KMS-11 (cell line): ENCODE measurements around the gene ANO10.

Experiments used
- H2AFZ ChIP-seq: fragments of 200-600 bp; sonication (generic); 2 replicates; pipeline ENCODE4 v1.6.1; 2016; ENCODE audit warnings: antibody characterized with exemption, mixed run types, low read depth
- H3K27ac ChIP-seq: fragments of 200-600 bp; sonication (generic); 2 replicates; pipeline ENCODE4 v1.6.1; 2016; ENCODE audit warnings: mild to moderate bottlenecking, mixed run types
- H3K27me3 ChIP-seq: fragments of 200-600 bp; sonication (generic); 2 replicates; pipeline ENCODE4 v1.6.1; 2017; ENCODE audit warnings: mild to moderate bottlenecking, low read depth, mixed run types, moderate library complexity; ENCODE audit not compliant: insufficient read depth
- H3K36me3 ChIP-seq: fragments of 200-600 bp; sonication (generic); 2 replicates; pipeline ENCODE4 v1.6.1; 2017; ENCODE audit warnings: mild to moderate bottlenecking, mixed run types; ENCODE audit not compliant: insufficient read depth
- H3K4me1 ChIP-seq: fragments of 200-600 bp; sonication (generic); 2 replicates; pipeline ENCODE4 v1.6.1; 2016; ENCODE audit warnings: mild to moderate bottlenecking, low read depth, mixed run types; ENCODE audit not compliant: poor library complexity, severe bottlenecking
- H3K4me2 ChIP-seq: fragments of 200-600 bp; sonication (generic); 2 replicates; pipeline ENCODE4 v1.7.0; 2016; ENCODE audit warnings: mild to moderate bottlenecking, mixed run types
- H3K4me3 ChIP-seq: fragments of 200-600 bp; sonication (generic); IDR thresholded peaks from 2 replicates; pipeline ENCODE4 v1.6.1; 2017; ENCODE audit warnings: low read depth, low read length, mixed read lengths; ENCODE audit not compliant: insufficient read depth
- H3K79me2 ChIP-seq: fragments of 200-600 bp; sonication (generic); 2 replicates; pipeline ENCODE4 v1.6.1; 2016; ENCODE audit warnings: low read depth, mixed run types; ENCODE audit not compliant: insufficient read depth
- H3K9ac ChIP-seq: fragments of 200-600 bp; sonication (generic); 2 replicates; pipeline ENCODE4 v1.6.1; 2016; ENCODE audit warnings: mild to moderate bottlenecking, mixed run types
- H4K20me1 ChIP-seq: fragments of 200-600 bp; sonication (generic); 2 replicates; pipeline ENCODE4 v1.6.1; 2016; ENCODE audit warnings: mild to moderate bottlenecking, mixed run types; ENCODE audit not compliant: insufficient read depth
- CTCF ChIP-seq: fragments of 200-600 bp; sonication (generic); conservative IDR thresholded peaks from 2 replicates; pipeline ENCODE4 v1.6.1; 2017; ENCODE audit warnings: low read depth, mild to moderate bottlenecking, antibody characterized with exemption, low read length, moderate library complexity, mixed read lengths

ANO10 gene

GRCh38 chr3:43341788-43342187 is 280.0 kb downstream of the ANO10 start:
- 0 out of 2 replicates have a peak, but pooled peaks cover 3% of the 10 kb centered on the region for H3K36me3 ChIP-seq
- peaks cover 11% of the 10 kb centered on the region for H3K4me1 ChIP-seq
- no peaks in the 10 kb centered on the region for H3K27me3 ChIP-seq
- no peak overlapping the region for H3K4me3 ChIP-seq
- no peaks in the 10 kb centered on the region for H3K79me2 ChIP-seq
- no peak for TF ChIP-seq CTCF
- H3K9ac ChIP-seq = no peak overlapping the region
- no peaks in the 10 kb centered on the region for H4K20me1 ChIP-seq
- H3K27ac ChIP-seq = no peak overlapping the region
- no peak overlapping the region for H2AFZ ChIP-seq
- no peak overlapping the region for H3K4me2 ChIP-seq

GRCh38 chr3:43340403-43340802 is 281.4 kb downstream of the ANO10 start:
- no peak for TF ChIP-seq CTCF
- Histone ChIP-seq H3K4me2 (no peak overlapping the region), H2AFZ (no peak overlapping the region), H4K20me1 (no peaks in the 10 kb centered on the region), H3K27ac (no peak overlapping the region), H3K9ac (no peak overlapping the region), H3K4me3 (no peak overlapping the region), H3K4me1 (no peaks in the 10 kb centered on the region), H3K79me2 (no peaks in the 10 kb centered on the region), H3K27me3 (no peaks in the 10 kb centered on the region), H3K36me3 (0 out of 2 replicates have a peak, but pooled peaks cover 3% of the 10 kb centered on the region)

- Histone ChIP-seq H3K27ac (no peak overlapping the region), H2AFZ (no peak overlapping the region), H3K36me3 (0 out of 2 replicates have a peak, but pooled peaks cover 3% of the 10 kb centered on the region), H3K27me3 (no peaks in the 10 kb centered on the region), H3K79me2 (no peaks in the 10 kb centered on the region), H3K4me2 (no peak overlapping the region), H3K9ac (no peak overlapping the region), H3K4me3 (no peak overlapping the region), H3K4me1 (no peaks in the 10 kb centered on the region), H4K20me1 (no peaks in the 10 kb centered on the region)
- no peak for TF ChIP-seq CTCF
Measured at GRCh38 chr3:43338295-43338694, 283.5 kb downstream of the ANO10 start.

- no peak overlapping the region for H3K9ac ChIP-seq
- no peak overlapping the region for H3K4me3 ChIP-seq
- no peaks in the 10 kb centered on the region for H3K79me2 ChIP-seq
- no peaks in the 10 kb centered on the region for H3K27me3 ChIP-seq
- H4K20me1 ChIP-seq = no peaks in the 10 kb centered on the region
- no peak for TF ChIP-seq CTCF
- H3K27ac ChIP-seq = no peak overlapping the region
- H3K4me2 ChIP-seq = no peak overlapping the region
- H2AFZ ChIP-seq = no peak overlapping the region
- no peaks in the 10 kb centered on the region for H3K36me3 ChIP-seq
- no peaks in the 10 kb centered on the region for H3K4me1 ChIP-seq
Measured at GRCh38 chr3:43335799-43336198, 286.0 kb downstream of the ANO10 start.
